T-helper 17 cell (primary cell): ENCODE measurements around the gene MEPE. TPM values are rescaled to one million over a fixed set of nuclear protein-coding genes. Genes with fewer than 3 reads are reported as not detected.
"Not testable (repeated sequence)": the region's sequence is repeated elsewhere in the genome, so short reads cannot be mapped to it uniquely, and the experiment has no call there.

Experiments
- ATAC-seq: fragments of 150-1000 bp; cut with Tn5 transposase; 2 replicates; pipeline ENCODE4 v1.10.0; 2021; ENCODE audit warnings: mild to moderate bottlenecking, moderate library complexity
- DNase-seq, 3 donors: peaks; one replicate each; pipeline versions ENCODE4 v3.0.0 to v3.0.0-alpha.2; 2020 to 2021
- H3K9me3 ChIP-seq: one replicate; pipeline ENCODE4 v1.7.0; 2013; ENCODE audit warnings: low read length, mild to moderate bottlenecking; ENCODE audit not compliant: control insufficient read depth, poor library complexity, severe bottlenecking
- H3K27ac Mint-ChIP-seq: one replicate; pipeline ENCODE4 v1.8.0; 2022; ENCODE audit warnings: mild to moderate bottlenecking, moderate library complexity, mixed read lengths
- H3K27me3 Mint-ChIP-seq: one replicate; pipeline ENCODE4 v1.8.0; 2022; ENCODE audit warnings: mixed read lengths
- H3K36me3 Mint-ChIP-seq: one replicate; pipeline ENCODE4 v1.8.0; 2022; ENCODE audit warnings: low read depth, mixed read lengths
- H3K4me1 Mint-ChIP-seq: one replicate; pipeline ENCODE4 v1.8.0; 2022; ENCODE audit warnings: mild to moderate bottlenecking, mixed read lengths
- H3K4me3 Mint-ChIP-seq: one replicate; pipeline ENCODE4 v1.8.0; 2022; ENCODE audit warnings: mild to moderate bottlenecking, moderate library complexity, mixed read lengths
- total RNA-seq, 4 donors: library from RNA in 2 of 4; stranded (reverse) in 2 of 4; gene quantifications; one replicate each; pipeline ENCODE4 v1.2.3 and lab custom pipeline; 2022 to 2026

MEPE gene
- total RNA-seq, 2 donors from 2014 or later = not detected

DNA sequence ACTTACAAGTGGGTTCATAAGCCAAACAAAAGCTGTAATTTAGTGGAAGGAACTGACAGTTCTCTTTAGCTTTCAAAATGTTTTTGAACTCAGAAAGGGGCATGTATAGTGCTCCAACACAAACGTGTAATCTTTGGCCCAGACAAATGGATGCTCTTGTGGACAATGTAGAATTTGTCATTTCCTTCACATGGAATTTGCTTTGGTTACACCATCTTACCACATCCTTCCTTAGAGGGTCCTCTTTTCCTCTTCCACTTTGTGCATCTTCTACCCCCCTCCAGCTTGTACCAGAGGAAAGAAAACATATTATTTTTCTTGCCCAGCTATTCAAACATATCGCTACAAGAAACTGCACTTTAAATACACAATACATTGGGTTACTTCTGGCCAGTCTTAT lies 42.4 kb downstream of the MEPE start:
- Mint-ChIP-seq H3K4me3 (no peak overlapping the region), H3K27me3 (peaks cover 31% of the 10 kb centered on the region), H3K4me1 (no peaks in the 10 kb centered on the region), H3K36me3 (no peaks in the 10 kb centered on the region), H3K27ac (no peak overlapping the region)
- no peaks in the 10 kb centered on the region for H3K9me3 ChIP-seq
- ATAC-seq (no peak), DNase-seq (no peak)

GRCh38 chr4:87880106-87880505 lies 47.3 kb downstream of the MEPE start:
- no peaks in the 10 kb centered on the region for H3K9me3 ChIP-seq
- no peak for ATAC-seq
- Mint-ChIP-seq H3K36me3 (no peaks in the 10 kb centered on the region), H3K4me1 (no peaks in the 10 kb centered on the region), H3K4me3 (no peak overlapping the region), H3K27me3 (peaks cover 30% of the 10 kb centered on the region), H3K27ac (no peak overlapping the region)
- no peak for DNase-seq

- Mint-ChIP-seq H3K27me3 (peaks cover 38% of the 10 kb centered on the region), H3K36me3 (no peaks in the 10 kb centered on the region), H3K4me3 (no peak overlapping the region), H3K27ac (no peak overlapping the region), H3K4me1 (no peaks in the 10 kb centered on the region)
- H3K9me3 ChIP-seq = no peaks in the 10 kb centered on the region
- no peak for DNase-seq
- no peak for ATAC-seq
Observed at GRCh38 chr4:87881115-87881514, 48.3 kb downstream of the MEPE start.

GRCh38 chr4:87882321-87882720 lies 49.6 kb downstream of the MEPE start:
- no peak overlapping the region for H3K27ac Mint-ChIP-seq
- H3K4me1 Mint-ChIP-seq = no peaks in the 10 kb centered on the region
- peaks cover 33% of the 10 kb centered on the region for H3K27me3 Mint-ChIP-seq
- H3K36me3 Mint-ChIP-seq = no peaks in the 10 kb centered on the region
- H3K9me3 ChIP-seq = no peaks in the 10 kb centered on the region
- DNase-seq (no peak), ATAC-seq (no peak)
- H3K4me3 Mint-ChIP-seq = no peak overlapping the region

DNA sequence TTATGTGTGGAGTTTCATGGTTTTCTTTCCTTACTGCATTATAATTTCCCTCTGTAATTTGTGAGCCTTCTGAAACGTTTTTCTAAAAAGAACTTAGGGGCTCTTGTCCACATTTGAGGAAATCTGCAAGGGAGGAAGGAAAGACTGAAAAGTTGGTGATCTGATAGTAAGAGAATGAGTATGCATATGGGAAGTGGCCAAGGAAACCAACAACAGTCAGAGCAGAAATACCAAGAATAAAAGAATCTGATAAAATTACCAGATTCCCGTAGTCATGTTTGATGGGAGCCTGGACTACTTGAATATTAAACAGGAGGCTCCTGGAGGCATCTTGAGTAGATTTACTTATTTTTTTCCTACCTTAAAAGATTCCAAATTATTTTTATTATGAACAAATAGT lies 50.1 kb downstream of the MEPE start:
- no peaks in the 10 kb centered on the region for H3K9me3 ChIP-seq
- Mint-ChIP-seq H3K36me3 (no peaks in the 10 kb centered on the region), H3K4me1 (no peaks in the 10 kb centered on the region), H3K4me3 (no peak overlapping the region), H3K27ac (no peak overlapping the region), H3K27me3 (peaks cover 30% of the 10 kb centered on the region)
- DNase-seq (no peak), ATAC-seq (no peak)

- no peaks in the 10 kb centered on the region for H3K9me3 ChIP-seq
- Mint-ChIP-seq H3K4me1 (no peaks in the 10 kb centered on the region), H3K4me3 (no peak overlapping the region), H3K27me3 (peaks cover 25% of the 10 kb centered on the region), H3K27ac (no peak overlapping the region), H3K36me3 (no peaks in the 10 kb centered on the region)
- ATAC-seq = no peak
- no peak for DNase-seq
Observed at GRCh38 chr4:87884976-87885549, 52.3 kb downstream of the MEPE start.

DNA sequence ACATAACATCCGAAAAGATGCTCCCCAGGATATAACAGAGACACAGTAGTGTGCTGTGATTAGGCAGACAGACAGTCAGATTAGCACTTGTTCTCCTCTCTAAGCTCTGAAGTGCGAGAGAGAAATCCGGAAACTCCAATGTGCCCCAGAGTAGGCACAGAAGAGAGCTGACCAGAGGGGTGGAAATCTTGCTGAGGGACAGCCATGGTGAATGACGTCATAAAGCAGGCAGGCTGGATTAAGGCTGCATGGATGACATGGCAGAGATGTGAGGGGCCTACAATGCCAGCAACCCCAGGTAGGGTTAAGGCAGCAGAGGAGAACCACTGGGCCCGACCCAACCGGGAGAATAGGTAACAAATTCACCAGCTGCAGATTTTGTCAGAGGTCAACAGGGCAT lies 53.3 kb downstream of the MEPE start:
- no peak overlapping the region for H3K27ac Mint-ChIP-seq
- ATAC-seq (no peak), DNase-seq (no peak)
- no peaks in the 10 kb centered on the region for H3K4me1 Mint-ChIP-seq
- H3K4me3 Mint-ChIP-seq = no peak overlapping the region
- no peaks in the 10 kb centered on the region for H3K36me3 Mint-ChIP-seq
- peaks cover 25% of the 10 kb centered on the region for H3K27me3 Mint-ChIP-seq
- H3K9me3 ChIP-seq = no peaks in the 10 kb centered on the region

DNA sequence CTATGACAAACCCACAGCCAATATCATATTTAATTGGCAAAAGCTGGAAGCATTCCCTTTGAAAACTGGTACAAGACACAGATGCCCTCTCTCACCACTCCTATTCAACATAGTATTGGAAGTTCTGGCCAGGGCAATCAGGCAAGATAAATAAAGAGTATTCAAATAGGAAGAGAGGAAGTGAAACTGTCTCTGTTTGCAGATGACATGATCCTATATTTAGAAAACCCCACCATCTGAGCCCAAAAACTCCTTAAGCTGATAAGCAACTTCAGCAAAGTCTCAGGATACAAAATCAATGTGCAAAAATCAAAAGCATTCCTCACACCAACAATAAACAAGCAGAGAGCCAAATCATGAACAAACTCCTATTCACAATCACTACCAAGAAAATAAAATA lies 58.0 kb downstream of the MEPE start:
- not testable (repeated sequence) for ATAC-seq, H3K27me3 Mint-ChIP-seq, H3K4me3 Mint-ChIP-seq

GRCh38 chr4:87895964-87896621 lies 63.3 kb downstream of the MEPE start:
- no peak overlapping the region for H3K27ac Mint-ChIP-seq
- ATAC-seq (peak; percentile 57), DNase-seq (no peak)
- H3K4me3 Mint-ChIP-seq = no peak overlapping the region
- no peaks in the 10 kb centered on the region for H3K9me3 ChIP-seq
- H3K36me3 Mint-ChIP-seq = no peaks in the 10 kb centered on the region
- H3K27me3 Mint-ChIP-seq = peaks cover 18% of the 10 kb centered on the region
- peaks cover 11% of the 10 kb centered on the region for H3K4me1 Mint-ChIP-seq

More for the DNA sequence above, 58.0 kb downstream of the MEPE start:
- not testable (repeated sequence) for H3K27ac Mint-ChIP-seq, H3K4me1 Mint-ChIP-seq, DNase-seq, H3K9me3 ChIP-seq, H3K36me3 Mint-ChIP-seq

Other genes with a start within 250 kb of the MEPE start
- gene DSPP, start 224.4 kb upstream of the MEPE start, total RNA-seq = not detected
- not detected for gene DMP1, start 182.7 kb upstream of the MEPE start, total RNA-seq
- not detected for gene IBSP, start 33.4 kb upstream of the MEPE start, total RNA-seq
- not detected for gene SPP1, start 142.7 kb downstream of the MEPE start, total RNA-seq
- gene PKD2, start 174.7 kb downstream of the MEPE start, total RNA-seq = 10 to 100 TPM; 10.2 to 11.1 TPM